Pulmonary artery endothelial cell (primary cell): ENCODE data around the gene TNK1. TPM values are rescaled to one million over a fixed set of nuclear protein-coding genes. Genes with fewer than 3 reads are reported as not detected.
"Not testable (repeated sequence)": the region's sequence is repeated elsewhere in the genome, so short reads cannot be mapped to it uniquely, and the experiment has no call there.

Experiments
- DNase-seq: peaks from one replicate; pipeline ENCODE4 v3.0.0-alpha.2; 2011; ENCODE audit warnings: low read depth, low spot score
- total RNA-seq: library from RNA; depleted of rRNA; stranded (reverse); fragments of >200 nt; gene quantifications from 2 replicates; pipeline ENCODE4 v1.2.3, GENCODE V29; 2014

Gene TNK1
- total RNA-seq, 1 donor from 2014 or later, result 0.26 TPM

GRCh38 chr17:7355053-7355452 lies 25.8 kb upstream of the TNK1 start, which contains the start of gene TMEM95:
Gene TMEM95, plus strand, starts transcription at chr17:7355156. Its CDS starts 49 bp downstream, at chr17:7355205.
- no peak for DNase-seq

- no peak for DNase-seq
These were observed 25.3 kb upstream of the TNK1 start for GRCh38 chr17:7355573-7355972.

- no peak for DNase-seq
These were observed 24.8 kb upstream of the TNK1 start for GRCh38 chr17:7356072-7356549.

GRCh38 chr17:7356756-7357155 lies 24.1 kb upstream of the TNK1 start:
- no peak for DNase-seq

GRCh38 chr17:7357381-7357780 lies 23.5 kb upstream of the TNK1 start:
- DNase-seq, result no peak

- no peak for DNase-seq
These were observed 19.0 kb upstream of the TNK1 start for GRCh38 chr17:7361906-7362305.

- DNase-seq, result no peak
These were observed 17.6 kb upstream of the TNK1 start for GRCh38 chr17:7363311-7363710.

GRCh38 chr17:7365963-7366362 lies 14.9 kb upstream of the TNK1 start:
- DNase-seq, result not testable (repeated sequence)

GRCh38 chr17:7367083-7367482 lies 13.8 kb upstream of the TNK1 start:
- no peak for DNase-seq

GRCh38 chr17:7367918-7368598 lies 12.8 kb upstream of the TNK1 start:
- DNase-seq, result no peak

GRCh38 chr17:7368599-7368994 lies 12.3 kb upstream of the TNK1 start:
- not testable (repeated sequence) for DNase-seq

- DNase-seq, result no peak
These were observed 11.1 kb upstream of the TNK1 start for GRCh38 chr17:7369825-7370224.

- no peak for DNase-seq
These were observed 10.0 kb upstream of the TNK1 start for GRCh38 chr17:7370853-7371252.

- DNase-seq, result no peak
These were observed 6.5 kb upstream of the TNK1 start for GRCh38 chr17:7374353-7374752.

- DNase-seq, result no peak
These were observed 1.8 kb upstream of the TNK1 start for GRCh38 chr17:7379134-7379533.

GRCh38 chr17:7380321-7380720 lies 568 bp upstream of the TNK1 start:
- no peak for DNase-seq

- DNase-seq, result no peak
These were observed 2.0 kb downstream of the TNK1 start for GRCh38 chr17:7382901-7383300.

GRCh38 chr17:7383371-7383741 lies 2.5 kb downstream of the TNK1 start:
- DNase-seq, result no peak

- no peak for DNase-seq
These were observed 3.0 kb downstream of the TNK1 start for GRCh38 chr17:7383742-7384488.

- no peak for DNase-seq
These were observed 3.7 kb downstream of the TNK1 start for GRCh38 chr17:7384489-7385081.

- no peak for DNase-seq
These were observed 8.0 kb downstream of the TNK1 start for GRCh38 chr17:7388856-7389255.
